BE2C (cell line): ENCODE results near the gene FGD3.

Experiments
- DNase-seq: peaks from one replicate; pipeline ENCODE4 v3.0.0-alpha.2; 2020
- H3K27me3 ChIP-seq: fragments of 250-450 bp; sonication (Bioruptor Pico); 2 replicates; pipeline ENCODE4 v1.5.1; 2020; ENCODE audit warnings: mild to moderate bottlenecking
- H3K36me3 ChIP-seq: fragments of 250-450 bp; sonication (Bioruptor Pico); 2 replicates; pipeline ENCODE4 v1.5.1; 2020; ENCODE audit warnings: mild to moderate bottlenecking
- H3K4me1 ChIP-seq: fragments of 250-450 bp; sonication (Bioruptor Pico); 2 replicates; pipeline ENCODE4 v1.5.1; 2020
- H3K4me3 ChIP-seq: 2 replicates; pipeline ENCODE4 v1.5.1; 2011; ENCODE audit warnings: low read depth, low read length
- H3K9me3 ChIP-seq: fragments of 250-450 bp; sonication (Bioruptor Pico); 2 replicates; pipeline ENCODE4 v1.5.1; 2020
- TF ChIP-seq, protein P1 (sequence below): IDR thresholded peaks from 2 replicates; pipeline ENCODE4 v1.5.1; 2012; ENCODE audit warnings: mild to moderate bottlenecking, low read depth, low read length

Gene FGD3

DNA sequence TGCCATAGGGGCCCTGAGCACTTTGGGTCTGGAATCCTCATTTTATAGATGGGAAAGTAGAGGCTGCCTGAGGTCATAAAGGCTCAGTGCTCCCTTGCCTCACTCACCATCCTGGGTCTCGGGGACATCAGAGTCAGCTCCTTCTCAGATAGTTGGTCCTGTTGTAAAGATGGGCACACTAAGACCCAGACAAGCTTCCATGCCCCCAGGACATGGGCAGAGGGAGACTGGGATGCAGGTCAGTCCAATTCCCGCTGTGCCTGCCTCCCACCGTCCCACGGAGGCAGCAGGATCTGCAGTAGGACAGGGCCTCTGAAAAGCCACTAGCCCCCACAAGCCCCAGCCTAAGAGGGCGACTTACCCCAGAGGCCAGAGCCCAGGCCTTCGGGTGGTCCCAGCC lies 92.1 kb downstream of the FGD3 start:
- no peak for DNase-seq
- H3K4me3 ChIP-seq = no peak overlapping the region
- H3K9me3 ChIP-seq = no peaks in the 10 kb centered on the region
- no peaks in the 10 kb centered on the region for H3K4me1 ChIP-seq
- H3K27me3 ChIP-seq = no peaks in the 10 kb centered on the region
- no peaks in the 10 kb centered on the region for H3K36me3 ChIP-seq
- TF ChIP-seq, protein P1, sequence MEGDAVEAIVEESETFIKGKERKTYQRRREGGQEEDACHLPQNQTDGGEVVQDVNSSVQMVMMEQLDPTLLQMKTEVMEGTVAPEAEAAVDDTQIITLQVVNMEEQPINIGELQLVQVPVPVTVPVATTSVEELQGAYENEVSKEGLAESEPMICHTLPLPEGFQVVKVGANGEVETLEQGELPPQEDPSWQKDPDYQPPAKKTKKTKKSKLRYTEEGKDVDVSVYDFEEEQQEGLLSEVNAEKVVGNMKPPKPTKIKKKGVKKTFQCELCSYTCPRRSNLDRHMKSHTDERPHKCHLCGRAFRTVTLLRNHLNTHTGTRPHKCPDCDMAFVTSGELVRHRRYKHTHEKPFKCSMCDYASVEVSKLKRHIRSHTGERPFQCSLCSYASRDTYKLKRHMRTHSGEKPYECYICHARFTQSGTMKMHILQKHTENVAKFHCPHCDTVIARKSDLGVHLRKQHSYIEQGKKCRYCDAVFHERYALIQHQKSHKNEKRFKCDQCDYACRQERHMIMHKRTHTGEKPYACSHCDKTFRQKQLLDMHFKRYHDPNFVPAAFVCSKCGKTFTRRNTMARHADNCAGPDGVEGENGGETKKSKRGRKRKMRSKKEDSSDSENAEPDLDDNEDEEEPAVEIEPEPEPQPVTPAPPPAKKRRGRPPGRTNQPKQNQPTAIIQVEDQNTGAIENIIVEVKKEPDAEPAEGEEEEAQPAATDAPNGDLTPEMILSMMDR = no peak

DNA sequence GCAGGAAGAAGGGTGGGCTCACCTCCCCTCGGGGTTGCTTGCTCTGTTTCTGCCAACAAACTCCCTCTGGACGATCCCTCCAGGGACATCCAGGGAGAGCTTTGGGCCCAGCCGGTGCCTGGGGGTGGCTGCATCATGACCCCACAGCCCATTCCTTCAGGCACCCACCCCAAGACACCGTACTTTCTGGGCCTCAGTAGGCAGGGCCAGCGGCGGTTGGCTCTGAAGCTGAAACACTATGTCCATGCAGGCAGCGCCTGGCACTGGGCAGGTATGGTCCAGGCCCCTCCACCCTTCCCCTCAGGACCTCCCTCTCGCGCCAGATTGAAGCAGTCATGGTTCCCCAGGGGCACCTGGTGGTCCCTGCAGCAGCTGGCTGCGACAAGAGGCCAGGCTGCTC lies 92.7 kb downstream of the FGD3 start:
- Histone ChIP-seq H3K9me3 (no peaks in the 10 kb centered on the region), H3K36me3 (no peaks in the 10 kb centered on the region), H3K27me3 (no peaks in the 10 kb centered on the region), H3K4me1 (no peaks in the 10 kb centered on the region), H3K4me3 (no peak overlapping the region)
- TF ChIP-seq, protein P1 = no peak
- no peak for DNase-seq

DNA sequence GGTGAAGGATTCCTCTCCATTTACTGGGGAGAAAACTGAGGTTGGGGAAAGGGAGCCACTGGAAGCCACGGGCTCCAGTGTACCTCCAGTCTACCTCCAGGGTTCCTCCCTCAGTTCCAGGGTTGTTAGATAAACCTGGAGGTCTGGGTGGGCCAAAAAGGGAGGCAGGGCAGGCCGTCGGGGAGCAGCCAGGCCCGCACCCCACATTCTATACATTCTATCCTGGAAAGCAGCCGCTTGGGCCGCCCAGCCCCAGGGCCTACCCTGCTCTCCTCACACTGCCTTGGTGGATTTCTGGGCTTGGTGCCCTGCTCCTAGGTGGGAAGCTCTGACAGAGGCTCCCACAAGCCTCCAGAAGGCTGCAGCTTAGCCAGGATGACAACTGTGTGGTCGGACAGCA lies 93.1 kb downstream of the FGD3 start:
- TF ChIP-seq, protein P1 = no peak
- H3K36me3 ChIP-seq = no peaks in the 10 kb centered on the region
- DNase-seq = no peak
- no peaks in the 10 kb centered on the region for H3K4me1 ChIP-seq
- H3K4me3 ChIP-seq = no peak overlapping the region
- H3K27me3 ChIP-seq = no peaks in the 10 kb centered on the region
- H3K9me3 ChIP-seq = no peaks in the 10 kb centered on the region

DNA sequence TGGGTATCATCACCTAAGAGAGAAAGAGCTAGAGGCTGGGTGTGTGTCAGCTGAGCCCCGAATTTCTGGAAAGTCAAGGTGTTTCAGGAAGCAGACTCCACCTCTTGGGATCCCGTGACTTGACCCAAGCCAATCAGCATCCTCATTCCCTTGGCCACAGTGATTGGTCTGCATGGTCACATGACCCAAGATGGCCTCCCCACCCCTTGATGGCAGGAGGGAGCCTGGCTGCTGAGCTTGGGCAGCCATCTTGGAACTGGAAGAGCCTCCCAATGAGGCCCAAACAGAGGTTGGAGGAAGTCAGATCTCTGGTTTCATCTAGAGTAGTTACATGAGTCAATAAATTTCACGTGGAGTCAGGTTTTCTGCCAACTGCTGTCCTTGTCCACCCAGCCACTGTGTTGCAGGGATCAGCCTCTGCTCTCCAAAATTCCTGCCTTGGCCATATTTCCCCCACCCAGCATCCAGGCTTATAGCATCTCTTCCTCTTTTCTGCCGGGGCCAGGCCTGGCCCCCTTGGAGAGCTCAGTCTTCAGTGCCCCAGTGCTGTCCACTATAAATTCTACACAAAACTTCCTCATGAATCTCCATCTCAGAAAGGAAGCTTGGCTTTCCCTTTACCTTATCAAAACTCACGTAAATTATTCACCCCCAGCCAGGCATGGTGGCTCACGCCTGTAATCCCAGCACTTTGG lies 93.9 kb downstream of the FGD3 start:
- Histone ChIP-seq H3K4me1 (no peaks in the 10 kb centered on the region), H3K9me3 (no peaks in the 10 kb centered on the region), H3K4me3 (no peak overlapping the region), H3K36me3 (no peaks in the 10 kb centered on the region), H3K27me3 (no peaks in the 10 kb centered on the region)
- TF ChIP-seq, protein P1 = no peak
- no peak for DNase-seq

DNA sequence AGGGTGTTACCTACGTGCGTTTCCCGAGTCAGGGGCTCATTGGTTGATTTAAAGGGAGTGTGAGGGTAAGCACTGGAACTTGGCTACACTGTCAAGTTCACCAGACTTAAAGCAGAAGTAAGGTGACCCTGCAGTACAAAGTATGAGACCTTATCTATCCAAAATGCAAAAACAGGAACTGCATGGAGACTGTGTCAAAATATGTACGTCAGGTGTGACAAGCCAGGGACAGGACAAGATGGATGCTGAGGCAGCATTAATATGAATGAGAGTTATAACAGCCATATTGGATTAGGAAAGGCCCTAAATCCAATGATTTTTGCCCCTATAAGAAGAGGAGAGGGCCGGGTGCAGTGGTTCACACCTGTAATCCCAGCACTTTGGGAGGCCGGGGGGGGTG lies 95.8 kb downstream of the FGD3 start:
- Histone ChIP-seq H3K9me3 (no peaks in the 10 kb centered on the region), H3K36me3 (no peaks in the 10 kb centered on the region), H3K4me3 (no peak overlapping the region), H3K4me1 (no peaks in the 10 kb centered on the region), H3K27me3 (no peaks in the 10 kb centered on the region)
- DNase-seq = no peak
- TF ChIP-seq, protein P1 = no peak

DNA sequence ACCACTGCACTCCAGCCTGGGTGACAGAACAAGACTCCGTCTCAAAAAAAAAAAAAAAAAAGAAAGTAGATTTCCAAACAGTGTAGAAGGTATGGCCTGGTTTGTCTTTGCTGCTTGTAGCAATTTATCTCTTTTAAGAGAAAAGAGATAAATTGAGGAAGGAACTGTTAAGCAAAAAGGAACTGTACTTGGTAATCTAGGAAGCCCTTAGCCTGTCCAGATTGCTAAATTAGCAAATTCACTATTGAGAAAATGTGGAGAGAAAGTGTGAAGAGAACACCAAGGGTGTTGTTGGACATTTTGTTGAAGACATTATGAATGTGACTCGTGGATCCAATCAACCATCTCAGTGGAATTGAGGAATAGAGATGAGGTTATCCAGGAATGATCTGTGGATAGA lies 98.2 kb downstream of the FGD3 start:
- TF ChIP-seq, protein P1 = no peak
- Histone ChIP-seq H3K4me1 (no peaks in the 10 kb centered on the region), H3K36me3 (no peaks in the 10 kb centered on the region), H3K27me3 (no peaks in the 10 kb centered on the region), H3K9me3 (no peaks in the 10 kb centered on the region), H3K4me3 (no peak overlapping the region)
- no peak for DNase-seq
